NCI-H2081 treated with DMSO at 0.1 percent for 48 hours (cell line): ENCODE data around the gene ZNF775.
"Not testable (repeated sequence)": the region's sequence is repeated elsewhere in the genome, so short reads cannot be mapped to it uniquely, and the experiment has no call there.

Experiments used
- DNase-seq: peaks from one replicate; lab custom pipeline; 2025; lab: John Stamatoyannopoulos, UW

Gene ZNF775

GRCh38 chr7:150382123-150382843 lies 3.2 kb downstream of the ZNF775 start:
- no peak for DNase-seq

DNA sequence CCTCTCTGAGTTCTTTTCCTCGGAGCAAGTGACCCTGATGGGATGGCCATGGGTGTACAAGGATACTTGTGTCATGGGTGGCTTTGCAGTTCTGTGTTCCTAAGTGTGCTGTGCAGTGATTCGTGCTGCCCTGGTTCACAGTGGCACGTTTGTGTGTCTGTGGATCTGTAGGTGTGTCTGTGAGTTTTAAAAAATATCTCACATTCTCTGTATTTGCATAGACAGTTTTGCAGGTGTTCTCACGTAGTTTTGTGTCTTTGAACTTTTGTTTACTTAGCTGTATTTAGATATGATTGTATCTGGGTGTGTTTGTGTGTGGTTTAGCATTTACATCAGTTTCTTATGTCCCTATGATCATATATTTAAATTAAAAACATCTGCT lies 3.7 kb downstream of the ZNF775 start:
- DNase-seq = no peak

DNA sequence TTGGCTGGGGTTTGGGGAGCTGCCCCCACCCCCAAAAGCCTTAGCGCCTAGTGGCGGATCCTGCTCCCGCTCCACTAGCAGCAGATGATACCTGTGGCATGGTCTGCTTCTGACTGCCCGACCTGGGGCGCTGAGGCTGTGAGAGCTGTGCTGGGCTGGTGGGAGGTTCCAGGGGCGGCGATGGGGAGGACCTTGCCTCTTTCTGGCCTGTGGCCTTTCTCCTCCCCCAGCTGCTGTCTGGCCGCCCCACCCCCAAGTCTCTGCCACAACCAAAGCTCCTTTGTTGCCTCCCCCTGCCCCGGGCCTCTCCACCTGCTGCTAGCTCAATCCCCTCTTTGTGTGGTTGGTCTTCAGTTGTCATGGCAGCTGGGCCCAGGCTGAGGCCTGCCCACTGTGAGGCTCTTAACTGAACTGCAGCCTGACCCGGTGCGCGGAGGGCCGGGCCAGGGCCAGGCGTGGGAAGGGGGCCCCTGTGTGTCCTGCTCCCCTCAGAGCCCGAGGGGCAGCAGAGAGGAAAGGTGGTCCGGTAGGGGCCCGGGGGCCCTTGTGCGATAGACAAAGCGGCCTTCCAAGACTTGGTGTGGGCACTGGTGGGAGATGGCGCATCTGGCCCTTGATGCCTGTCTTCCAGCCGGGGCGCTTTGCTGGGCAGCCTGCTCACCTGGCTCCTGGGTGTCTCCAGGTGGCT lies 4.7 kb downstream of the ZNF775 start:
- DNase-seq = no peak

DNA sequence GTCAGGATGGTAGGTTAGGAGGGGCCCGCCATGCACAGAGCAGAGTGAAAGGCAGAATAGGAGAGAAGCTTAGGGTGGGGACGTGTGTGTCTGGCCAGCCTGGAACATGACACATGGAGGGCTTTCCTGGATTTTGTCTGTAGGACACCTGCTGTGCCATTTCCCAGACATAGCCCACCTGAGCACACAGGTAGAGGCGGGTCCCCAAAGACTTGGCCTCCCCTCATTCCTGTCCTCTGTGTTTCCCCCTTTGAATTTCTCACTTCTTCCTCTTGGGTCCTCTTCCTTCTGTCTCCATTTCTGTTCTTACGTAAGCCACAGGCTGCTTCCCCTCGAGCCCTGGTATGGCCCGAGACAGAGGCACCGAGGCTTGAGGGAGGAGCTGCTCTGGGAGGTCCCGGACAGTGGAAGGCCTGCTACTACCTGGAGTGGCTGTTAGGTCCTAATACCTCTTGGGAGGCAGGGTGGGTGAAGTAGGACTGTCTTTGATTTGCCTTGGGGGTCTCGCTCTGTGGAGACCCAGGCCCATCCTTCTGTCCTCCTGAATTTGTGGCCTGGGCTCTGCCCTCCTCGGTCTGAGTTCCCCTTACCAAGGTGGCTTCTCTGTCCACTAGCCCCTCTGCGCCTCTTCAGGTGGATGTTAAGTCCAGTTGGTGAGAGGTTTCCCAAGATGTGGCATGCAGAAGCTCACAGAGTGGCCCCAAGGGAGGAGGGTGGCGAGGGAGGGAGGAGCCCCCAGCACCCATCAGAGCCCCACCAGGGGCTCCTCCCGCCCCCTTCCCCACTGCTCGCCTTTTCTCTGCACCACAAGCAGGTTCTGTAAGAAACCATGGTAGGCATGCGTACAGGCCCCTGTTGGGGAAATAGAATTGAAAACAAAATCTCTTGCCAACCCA lies 5.5 kb downstream of the ZNF775 start:
- DNase-seq = no peak

GRCh38 chr7:150385302-150385723 lies 6.2 kb downstream of the ZNF775 start:
- DNase-seq = no peak

DNA sequence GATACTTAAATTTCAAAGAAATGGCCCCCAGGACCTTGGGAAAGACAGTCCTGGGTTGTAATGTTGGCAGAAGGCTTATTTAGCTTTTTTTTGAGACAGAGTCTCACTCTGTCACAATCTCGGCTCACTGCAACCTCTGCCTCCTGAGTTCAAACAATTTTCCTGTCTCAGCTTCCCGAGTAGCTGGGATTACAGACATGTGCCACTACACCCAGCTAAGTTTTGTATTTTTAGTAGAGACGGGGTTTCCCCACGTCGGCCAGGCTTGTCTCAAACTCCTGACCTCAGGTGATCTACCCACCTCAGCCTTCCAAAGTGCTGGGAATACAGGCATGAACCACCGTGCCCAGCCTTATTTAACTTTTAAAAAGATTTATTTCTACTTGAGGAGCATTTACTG lies 6.8 kb downstream of the ZNF775 start:
- DNase-seq = not testable (repeated sequence)

DNA sequence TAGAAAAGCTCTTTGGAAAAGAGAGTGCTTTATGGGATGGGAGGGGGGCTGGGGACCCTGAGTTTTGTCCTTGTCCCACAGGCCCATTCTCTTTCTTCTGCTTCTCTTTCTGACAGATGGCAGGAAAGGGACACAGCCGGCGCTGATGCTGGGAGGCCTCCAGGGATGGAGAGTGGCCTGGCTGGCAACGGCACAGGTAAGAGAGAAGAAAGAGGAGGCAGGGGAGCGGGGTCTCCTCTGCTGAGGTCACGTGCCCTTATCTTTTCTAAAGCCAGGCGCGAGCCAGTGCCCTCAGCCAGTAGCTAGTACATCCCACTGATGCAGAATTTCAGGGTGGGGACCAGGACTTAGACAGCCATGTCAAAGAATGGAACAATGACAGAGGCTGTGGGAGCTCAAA lies 9.2 kb downstream of the ZNF775 start:
- no peak for DNase-seq

DNA sequence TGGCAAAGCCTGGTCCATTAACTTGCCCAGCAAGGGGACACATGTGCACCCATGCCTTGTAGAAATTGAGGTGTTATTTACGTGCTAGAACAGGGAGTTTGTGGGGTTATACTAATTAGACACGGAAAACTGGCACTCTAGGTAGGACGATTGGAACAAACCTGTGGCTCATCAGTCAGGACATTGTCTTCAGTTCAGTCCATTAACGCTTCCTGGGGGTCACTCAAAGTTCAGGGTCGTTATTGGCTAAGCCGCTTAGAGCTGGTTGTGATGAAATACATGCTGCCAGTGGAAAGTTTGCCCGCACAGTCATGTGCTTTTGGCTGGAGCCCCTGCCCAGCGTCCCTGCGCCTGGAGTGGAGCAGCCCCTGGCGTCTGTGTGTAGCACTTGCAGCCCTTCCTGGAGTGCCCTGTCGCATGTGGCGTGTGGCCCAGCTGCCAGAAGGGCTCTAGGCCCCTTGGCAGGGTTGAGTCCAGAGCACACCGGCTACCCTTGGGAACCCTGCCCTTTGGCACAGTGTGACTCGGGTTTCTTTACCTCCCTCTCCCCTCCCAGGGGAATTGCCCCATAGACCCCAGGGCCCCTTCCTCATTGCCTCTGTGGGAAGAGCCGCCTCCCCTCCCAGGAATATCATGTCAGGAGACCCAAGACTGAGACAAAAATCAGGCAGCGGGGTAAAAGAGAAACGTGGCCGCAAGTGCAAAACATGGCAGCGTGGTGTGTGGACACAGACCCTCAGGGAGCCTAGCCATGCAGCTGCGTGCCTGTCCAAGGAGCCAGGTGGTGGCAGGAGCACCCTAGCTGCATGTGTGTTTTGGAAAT lies 9.8 kb downstream of the ZNF775 start:
- no peak for DNase-seq

GRCh38 chr7:150389532-150389816 lies 10.3 kb downstream of the ZNF775 start:
- DNase-seq = no peak

GRCh38 chr7:150390205-150390604 lies 11.1 kb downstream of the ZNF775 start:
- DNase-seq = no peak

DNA sequence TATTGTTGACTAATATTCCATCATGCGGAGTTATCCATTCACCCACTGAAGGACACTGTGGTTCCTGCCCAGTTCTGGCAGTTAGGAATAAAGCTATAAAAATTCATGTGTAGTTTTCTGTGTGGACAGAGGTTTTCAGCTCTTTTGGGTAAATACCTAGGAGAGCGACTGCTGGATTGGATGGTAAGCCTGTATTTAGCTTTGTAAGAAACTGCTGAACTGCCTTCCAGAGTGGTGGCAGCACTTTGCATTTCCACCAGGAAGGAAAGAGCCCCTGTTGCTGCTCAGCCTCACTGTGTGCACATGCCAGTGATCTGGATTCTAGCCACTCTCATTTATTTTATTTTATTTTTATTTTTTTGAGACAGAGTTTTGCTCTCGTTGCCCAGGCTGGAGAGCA lies 14.2 kb downstream of the ZNF775 start:
- no peak for DNase-seq

DNA sequence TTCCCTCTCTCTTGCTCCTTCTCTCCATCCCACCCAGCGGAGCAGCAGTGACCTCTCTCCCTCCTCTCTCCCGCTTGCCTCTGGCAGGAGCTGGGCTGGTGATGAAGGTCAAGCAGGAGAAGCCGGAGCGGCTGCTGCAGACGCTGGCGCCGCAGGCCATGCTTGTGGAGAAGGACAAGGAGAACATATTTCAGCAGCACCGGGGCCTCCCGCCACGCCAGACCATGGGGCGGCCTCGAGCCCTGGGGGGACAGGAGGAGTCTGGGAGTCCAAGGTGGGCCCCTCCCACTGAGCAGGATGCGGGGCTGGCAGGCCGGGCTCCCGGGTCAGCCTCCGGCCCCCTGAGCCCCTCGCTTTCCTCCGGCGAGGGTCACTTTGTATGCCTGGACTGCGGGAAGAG lies 17.3 kb downstream of the ZNF775 start:
- no peak for DNase-seq

- DNase-seq = no peak
Observed at GRCh38 chr7:150396851-150397260, 17.7 kb downstream of the ZNF775 start.

- no peak for DNase-seq
Observed at GRCh38 chr7:150397346-150398107, 18.4 kb downstream of the ZNF775 start.

DNA sequence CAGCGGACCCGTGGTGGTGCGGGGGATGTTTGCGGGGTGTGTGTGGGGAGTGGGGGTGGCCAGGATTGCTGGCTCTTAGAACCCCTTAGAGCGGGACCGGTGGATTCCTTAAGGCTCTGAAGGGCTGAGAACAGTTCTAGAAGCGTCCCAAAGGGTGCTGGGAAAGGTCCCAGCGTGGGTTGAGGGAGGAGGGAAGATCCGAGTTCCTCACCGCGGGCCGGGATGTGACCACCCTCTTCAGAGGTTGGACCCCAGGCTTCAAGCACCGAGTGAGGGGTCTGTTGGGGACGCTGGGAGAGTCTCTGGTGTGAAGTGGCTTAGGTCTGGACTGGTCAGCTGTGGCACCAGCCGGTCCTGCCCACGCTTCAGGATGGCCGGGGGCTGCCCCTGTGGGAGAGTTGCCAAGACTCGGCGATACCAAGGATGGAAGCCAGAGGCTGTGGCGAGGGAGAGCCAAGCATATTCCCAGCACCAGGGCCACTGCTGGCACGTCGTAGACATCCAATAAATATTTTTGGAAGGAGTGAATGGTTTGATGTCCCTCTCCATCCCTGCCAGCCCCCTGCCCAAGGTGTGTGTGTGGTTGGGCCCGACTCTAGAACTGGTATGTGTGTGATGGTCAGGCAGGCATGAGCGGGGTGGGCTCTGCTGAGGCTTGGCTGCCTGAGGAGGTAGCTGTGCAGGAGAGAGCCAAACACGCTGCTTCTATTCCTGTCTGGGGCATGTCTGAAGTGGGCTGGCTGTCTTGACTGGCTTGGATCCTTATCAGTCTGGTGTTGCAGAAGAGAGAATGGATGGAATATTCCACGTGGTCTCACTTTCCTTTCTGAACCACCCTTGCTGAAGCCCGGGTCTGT lies 19.2 kb downstream of the ZNF775 start:
- DNase-seq = no peak

DNA sequence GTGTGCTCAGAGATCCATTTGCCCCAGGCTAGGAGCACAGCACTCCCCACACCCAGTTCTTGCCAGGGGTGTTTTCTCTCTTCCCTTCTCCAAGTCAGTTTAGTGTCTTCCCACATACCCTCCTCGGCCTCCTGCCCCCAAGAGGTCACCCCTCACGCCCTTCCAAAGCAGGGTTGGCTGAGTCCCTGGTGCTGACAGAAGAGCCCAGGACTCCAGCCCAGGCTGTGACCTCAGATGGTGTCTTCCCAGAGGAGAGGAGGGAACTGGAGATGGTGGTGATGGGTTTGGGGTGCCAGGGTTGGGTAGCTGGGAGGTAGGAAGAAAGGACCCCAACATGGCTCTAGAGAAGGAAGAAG lies 19.8 kb downstream of the ZNF775 start:
- no peak for DNase-seq

DNA sequence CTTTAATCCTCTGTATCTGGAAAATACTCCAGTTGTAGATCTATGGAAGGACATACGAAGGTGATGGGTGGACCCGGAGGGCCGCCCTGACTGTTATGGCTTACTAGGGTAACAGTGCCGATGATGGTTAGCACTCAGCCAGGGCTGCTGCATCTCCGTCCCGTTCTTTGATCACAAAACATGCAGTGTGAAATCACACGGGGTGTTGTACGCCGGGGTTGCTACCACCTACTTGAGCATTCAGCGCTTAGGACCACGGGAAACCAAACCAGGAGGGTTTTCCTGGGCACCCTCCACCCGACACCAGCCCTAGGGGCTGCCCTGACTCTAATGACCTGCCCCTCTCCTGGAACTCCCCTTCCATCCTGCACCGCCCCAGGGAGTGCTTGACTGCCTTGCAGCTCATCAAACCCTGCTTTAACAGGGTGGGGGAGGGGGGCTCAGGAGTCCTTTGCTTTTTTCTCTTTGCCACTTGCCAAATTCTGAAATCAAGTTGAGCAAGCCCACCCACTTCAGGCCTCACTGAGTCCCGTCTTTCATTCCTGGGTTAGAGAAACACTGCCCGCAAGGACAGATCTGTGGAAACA lies 20.4 kb downstream of the ZNF775 start:
- DNase-seq = no peak

DNA sequence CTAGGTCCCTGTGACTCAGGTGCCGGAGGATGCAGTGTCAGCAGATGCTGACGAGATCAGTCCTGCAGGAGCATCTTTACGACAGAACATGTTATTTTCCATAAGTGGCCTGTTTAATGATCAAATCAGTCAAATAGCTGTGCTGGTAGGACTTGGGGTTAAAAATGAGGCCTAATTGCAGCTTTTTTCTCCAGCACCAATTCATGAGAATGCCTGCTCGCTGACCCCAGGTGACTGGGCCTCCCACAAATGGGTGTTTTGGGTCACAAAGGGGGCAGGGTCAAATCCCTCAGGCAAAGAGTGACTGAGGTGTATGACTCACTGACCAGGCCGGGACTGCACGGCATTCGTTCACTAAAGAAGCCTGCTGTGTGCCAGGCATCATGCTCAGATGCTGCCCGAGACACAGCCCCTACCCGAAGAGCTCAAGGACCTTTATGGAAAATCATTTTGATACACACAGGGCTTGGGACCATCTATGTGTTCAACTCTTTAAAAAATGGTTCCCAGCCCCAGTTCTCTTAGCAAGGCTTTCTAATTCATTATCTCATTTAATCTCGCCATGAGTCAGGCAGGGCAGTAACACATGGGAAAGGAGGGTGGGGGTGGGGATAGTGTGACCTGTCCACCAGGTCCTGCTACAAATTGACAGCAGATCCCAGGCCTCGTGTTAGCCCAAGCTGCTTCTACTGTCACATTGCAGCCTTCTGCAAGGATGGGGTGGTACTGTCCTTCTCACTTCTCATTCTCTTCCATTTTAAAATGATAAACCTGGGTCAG lies 21.1 kb downstream of the ZNF775 start:
- DNase-seq = no peak

GRCh38 chr7:150400788-150401423 lies 21.8 kb downstream of the ZNF775 start:
- DNase-seq = no peak
